Gastrocnemius medialis (tissue), 4 donors: Measurements from ENCODE around the gene GKN2. TPM values are rescaled to one million over a fixed set of nuclear protein-coding genes. Genes with fewer than 3 reads are reported as not detected.

Source experiments
- ATAC-seq, 2 donors: fragments of 150-250 bp; one replicate each; pipeline ENCODE4 v1.9.1; 2016
- DNase-seq, 2 donors: peaks; one replicate each; pipeline ENCODE4 v3.0.0-alpha.2; 2019
- H3K27ac ChIP-seq, 4 donors: fragments of 200-600 bp; sonication (generic); 1 replicate in 1 of 4; 2 replicates in 3 of 4; pipeline ENCODE4 v1.5.1; 2016 to 2018; ENCODE audit warnings: mild to moderate bottlenecking in 2 of 4, moderate library complexity in 1 of 4
- H3K27me3 ChIP-seq, 3 donors: fragments of 200-600 bp; sonication (generic) in 2 of 3; 1 replicate in 1 of 3; 2 replicates in 2 of 3; pipeline versions ENCODE4 v1.5.1 to v1.6.0; 2016 to 2019; ENCODE audit warnings: mild to moderate bottlenecking in 1 of 3, moderate library complexity in 1 of 3
- H3K36me3 ChIP-seq, 2 donors: fragments of 200-600 bp; sonication (generic) in 1 of 2; one replicate each; pipeline ENCODE4 v1.5.1; 2017 to 2018
- H3K4me1 ChIP-seq, 2 donors: fragments of 200-600 bp; sonication (generic) in 1 of 2; one replicate each; pipeline ENCODE4 v1.5.1; 2016 to 2017; ENCODE audit warnings: mild to moderate bottlenecking in 2 of 2
- H3K4me3 ChIP-seq, 4 donors: fragments of 200-600 bp; sonication (generic) in 3 of 4; 1 replicate in 1 of 4; 2 replicates in 3 of 4; pipeline ENCODE4 v1.5.1; 2016 to 2019; ENCODE audit warnings: mild to moderate bottlenecking in 2 of 4
- H3K9me3 ChIP-seq, 3 donors: fragments of 200-600 bp; sonication (generic) in 2 of 3; 1 replicate in 1 of 3; 2 replicates in 2 of 3; pipeline ENCODE4 v1.5.1; 2016 to 2019
- POLR2A ChIP-seq, 2 donors: fragments of 450-650 bp; IDR thresholded peaks; one replicate each; pipeline ENCODE4 v1.6.1; 2017; ENCODE audit warnings: antibody characterized with exemption in 2 of 2, mild to moderate bottlenecking in 2 of 2, moderate library complexity in 2 of 2
- in situ Hi-C, 4 donors: fragments of 200-750 bp; cut with MboI; loops; one replicate each; pipeline versions ENCODE4 v1.15.0 to v1.8.0; 2017; ENCODE audit warnings: low sequenced_read_pairs in 4 of 4
- intact Hi-C: fragments of 100-400 bp; cut with DNase I; formaldehyde crosslinking; loops from one replicate; pipeline ENCODE4 v1.15.1; 2023; ENCODE audit warnings: low total_unique reads
- total RNA-seq, 4 donors: library from RNA; depleted of rRNA; stranded (reverse); fragments of >200 nt; gene quantifications; one replicate each; pipeline versions ENCODE4 v1.1.0 to v1.2.3, GENCODE V29; 2016
- TF ChIP-seq, protein P1 (sequence below), 5 experiments: fragments of 450-650 bp in 3 of 5; fragments of 200-600 bp in 2 of 5; sonication (generic) in 2 of 5; IDR thresholded peaks in 4 of 5; conservative IDR thresholded peaks in 1 of 5; 1 replicate in 4 of 5; 2 replicates in 1 of 5; pipeline ENCODE4 v1.5.1; 2016 to 2019; ENCODE audit warnings: antibody characterized with exemption in 5 of 5, mild to moderate bottlenecking in 3 of 5, moderate library complexity in 3 of 5

The GKN2 gene
- total RNA-seq, 4 donors from 2014 or later, result not detected

GRCh38 chr2:68925295-68925896 lies 27.3 kb downstream of the GKN2 start:
- H3K9me3 ChIP-seq, result no peaks in the 10 kb centered on the region
- TF ChIP-seq, protein P1, sequence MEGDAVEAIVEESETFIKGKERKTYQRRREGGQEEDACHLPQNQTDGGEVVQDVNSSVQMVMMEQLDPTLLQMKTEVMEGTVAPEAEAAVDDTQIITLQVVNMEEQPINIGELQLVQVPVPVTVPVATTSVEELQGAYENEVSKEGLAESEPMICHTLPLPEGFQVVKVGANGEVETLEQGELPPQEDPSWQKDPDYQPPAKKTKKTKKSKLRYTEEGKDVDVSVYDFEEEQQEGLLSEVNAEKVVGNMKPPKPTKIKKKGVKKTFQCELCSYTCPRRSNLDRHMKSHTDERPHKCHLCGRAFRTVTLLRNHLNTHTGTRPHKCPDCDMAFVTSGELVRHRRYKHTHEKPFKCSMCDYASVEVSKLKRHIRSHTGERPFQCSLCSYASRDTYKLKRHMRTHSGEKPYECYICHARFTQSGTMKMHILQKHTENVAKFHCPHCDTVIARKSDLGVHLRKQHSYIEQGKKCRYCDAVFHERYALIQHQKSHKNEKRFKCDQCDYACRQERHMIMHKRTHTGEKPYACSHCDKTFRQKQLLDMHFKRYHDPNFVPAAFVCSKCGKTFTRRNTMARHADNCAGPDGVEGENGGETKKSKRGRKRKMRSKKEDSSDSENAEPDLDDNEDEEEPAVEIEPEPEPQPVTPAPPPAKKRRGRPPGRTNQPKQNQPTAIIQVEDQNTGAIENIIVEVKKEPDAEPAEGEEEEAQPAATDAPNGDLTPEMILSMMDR (IDR thresholded peaks at IDR 0.05 in 4 of 5, conservative IDR thresholded peaks at IDR 0.05 in 1 of 5), result peak; percentile 47 to 78 (median 71)
- TF ChIP-seq POLR2A (IDR thresholded peaks at IDR 0.05), result no peak
- ATAC-seq, result no peak
- H3K4me3 ChIP-seq, result no peak overlapping the region
- DNase-seq, result no peak
- H3K27me3 ChIP-seq, result no peaks in the 10 kb centered on the region
- in situ Hi-C loops, result loop anchor here in 2 of 4 donors (5.0 to 10.0 kb wide), 4 partner anchors 171 to 451 kb away; no protein-coding TSS in a partner anchor
- H3K27ac ChIP-seq, result no peak overlapping the region
- intact Hi-C loops, result loop anchor here (1.0 to 5.0 kb wide), 3 partner anchors 174 to 463 kb away; no protein-coding TSS in a partner anchor
- no peaks in the 10 kb centered on the region for H3K36me3 ChIP-seq
- no peaks in the 10 kb centered on the region for H3K4me1 ChIP-seq

DNA sequence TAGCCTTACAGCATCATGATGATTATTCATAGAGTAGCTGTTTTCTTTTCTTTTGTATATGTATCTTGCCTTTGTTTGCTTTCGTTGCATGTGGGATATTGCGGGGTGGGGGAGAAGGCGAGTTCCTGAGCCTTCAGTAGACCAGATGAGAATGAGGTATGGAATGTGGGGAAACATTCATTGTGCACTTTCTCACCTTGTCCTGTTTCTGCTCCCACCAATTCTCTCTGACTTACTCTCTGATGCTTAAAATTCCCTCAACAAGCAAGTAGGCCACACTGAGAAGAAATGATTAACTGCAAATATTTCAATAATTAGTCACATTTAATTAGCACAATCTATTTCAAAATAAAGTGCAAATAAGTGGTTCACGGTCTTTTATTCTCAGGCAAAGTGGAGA lies 31.0 kb downstream of the GKN2 start:
- intact Hi-C loops, result no loop called here
- no peak for DNase-seq
- H3K4me3 ChIP-seq, result no peak overlapping the region
- in situ Hi-C loops, result loop anchor here in 3 of 4 donors (10.0 to 25.0 kb wide), 5 partner anchors 167 to 447 kb away; partner anchors contain the start of gene ARHGAP25 (in 1 of the 3)
- no peaks in the 10 kb centered on the region for H3K36me3 ChIP-seq
- TF ChIP-seq POLR2A (IDR thresholded peaks at IDR 0.05), result no peak
- TF ChIP-seq, protein P1 (IDR thresholded peaks at IDR 0.05 in 4 of 5, conservative IDR thresholded peaks at IDR 0.05 in 1 of 5), result no peak
- no peaks in the 10 kb centered on the region for H3K9me3 ChIP-seq
- no peak for ATAC-seq
- no peaks in the 10 kb centered on the region for H3K4me1 ChIP-seq
- no peaks in the 10 kb centered on the region for H3K27me3 ChIP-seq
- H3K27ac ChIP-seq, result no peak overlapping the region

DNA sequence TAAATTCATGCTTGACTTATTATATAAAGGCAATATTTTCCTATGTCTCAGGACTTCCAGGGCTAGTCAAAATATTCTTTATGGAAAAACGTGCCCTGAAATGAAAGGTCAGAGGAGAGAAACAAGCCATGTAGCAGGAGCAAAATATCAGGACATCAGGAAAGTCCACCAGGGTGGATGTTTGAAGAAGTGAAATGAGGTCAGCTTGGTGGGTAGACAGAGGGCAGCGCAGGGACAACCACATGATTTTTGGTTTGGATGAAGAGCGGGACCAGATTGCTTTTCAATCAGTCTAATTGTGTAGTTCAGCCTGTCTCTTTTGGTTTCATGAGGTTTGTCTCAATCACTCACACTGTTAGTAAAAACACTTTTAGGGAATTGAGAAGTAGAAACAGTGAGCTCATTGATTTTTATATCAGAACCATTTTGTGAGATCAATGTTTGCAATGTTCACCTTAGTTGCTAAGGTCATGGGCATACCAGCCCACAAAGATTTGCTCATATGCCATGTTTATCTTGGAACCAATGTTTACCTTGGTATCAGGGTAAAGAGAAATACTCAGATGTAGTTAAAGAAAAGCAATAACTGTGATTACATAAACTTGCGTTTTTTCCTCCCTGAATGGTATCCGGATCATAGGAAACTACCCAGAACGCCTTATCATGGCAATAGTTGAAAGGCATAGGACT lies 32.1 kb downstream of the GKN2 start:
- DNase-seq (no peak), ATAC-seq (no peak)
- TF ChIP-seq, protein P1 (IDR thresholded peaks at IDR 0.05 in 4 of 5, conservative IDR thresholded peaks at IDR 0.05 in 1 of 5), result no peak
- no peak for TF ChIP-seq POLR2A (IDR thresholded peaks at IDR 0.05)
- intact Hi-C loops (no loop called here), in situ Hi-C loops (loop anchor here in 3 of 4 donors (10.0 to 25.0 kb wide), 5 partner anchors 166 to 446 kb away; partner anchors contain the start of gene ARHGAP25 (in 1 of the 3))
- Histone ChIP-seq H3K27me3 (no peaks in the 10 kb centered on the region), H3K27ac (no peak overlapping the region), H3K4me1 (no peaks in the 10 kb centered on the region), H3K4me3 (no peak overlapping the region), H3K9me3 (no peaks in the 10 kb centered on the region), H3K36me3 (no peaks in the 10 kb centered on the region)

- no peak for DNase-seq
- in situ Hi-C loops, result loop anchor here in 2 of 4 donors (5.0 to 25.0 kb wide), 4 partner anchors 166 to 434 kb away; partner anchors contain the start of gene ARHGAP25 (in 1 of the 2)
- TF ChIP-seq POLR2A (IDR thresholded peaks at IDR 0.05), result no peak
- TF ChIP-seq, protein P1 (IDR thresholded peaks at IDR 0.05 in 4 of 5, conservative IDR thresholded peaks at IDR 0.05 in 1 of 5), result no peak
- no peak for ATAC-seq
- Histone ChIP-seq H3K4me3 (no peak overlapping the region), H3K4me1 (no peaks in the 10 kb centered on the region), H3K36me3 (no peaks in the 10 kb centered on the region), H3K9me3 (no peaks in the 10 kb centered on the region), H3K27me3 (no peaks in the 10 kb centered on the region), H3K27ac (no peak overlapping the region)
- intact Hi-C loops, result no loop called here
Observed at GRCh38 chr2:68918497-68918896, 34.2 kb downstream of the GKN2 start.
